SU-DHL-6 (cell line): ENCODE measurements around the gene IFT25.

Source experiments
- H2AFZ ChIP-seq: fragments of 200-600 bp; sonication (generic); 2 replicates; pipeline ENCODE4 v1.6.1; 2014; ENCODE audit warnings: low read depth, mild to moderate bottlenecking, moderate library complexity, mixed read lengths, antibody characterized with exemption, low read length; ENCODE audit not compliant: severe bottlenecking
- H3F3A ChIP-seq: fragments of 200-600 bp; shearing (Covaris generic); 2 replicates; pipeline ENCODE4 v1.6.0; 2016; ENCODE audit warnings: antibody characterized with exemption, mild to moderate bottlenecking; ENCODE audit not compliant: insufficient read depth
- H3K27ac ChIP-seq: fragments of 200-600 bp; sonication (generic); 2 replicates; pipeline ENCODE4 v1.5.1; 2016; ENCODE audit warnings: low read depth, mild to moderate bottlenecking, low read length, moderate library complexity, mixed read lengths
- H3K27me3 ChIP-seq: fragments of 200-600 bp; sonication (generic), shearing (Covaris generic); 2 replicates; pipeline ENCODE4 v1.6.0; 2014; ENCODE audit warnings: mild to moderate bottlenecking, low read length
- H3K36me3 ChIP-seq: fragments of 200-600 bp; sonication (generic); 2 replicates; pipeline ENCODE4 v1.6.1; 2014; ENCODE audit warnings: mild to moderate bottlenecking, low read length, mixed read lengths
- H3K4me2 ChIP-seq: fragments of 300-600, 200-600 bp; shearing (Covaris generic), sonication (generic); 2 replicates; pipeline ENCODE4 v1.6.0; 2014; ENCODE audit warnings: low read length, low read depth, mild to moderate bottlenecking; ENCODE audit not compliant: poor library complexity, severe bottlenecking
- H3K4me3 ChIP-seq: fragments of 200-600 bp; sonication (generic); 2 replicates; pipeline ENCODE4 v1.5.1; 2014; ENCODE audit warnings: antibody characterized with exemption, low read length, mild to moderate bottlenecking, mixed read lengths; ENCODE audit not compliant: insufficient read depth, poor library complexity, severe bottlenecking
- H3K79me2 ChIP-seq: fragments of 200-600 bp; sonication (generic); 2 replicates; pipeline ENCODE4 v1.6.1; 2014; ENCODE audit warnings: mild to moderate bottlenecking, low read length, moderate library complexity; ENCODE audit not compliant: insufficient read depth
- H3K9ac ChIP-seq: fragments of 200-600 bp; sonication (generic); 2 replicates; pipeline ENCODE4 v1.7.0; 2014; ENCODE audit warnings: mild to moderate bottlenecking, low read length
- H3K9me2 ChIP-seq: fragments of 200-600 bp; sonication (generic); replicated peaks from 2 replicates; pipeline ENCODE4 v1.6.1; 2014; ENCODE audit warnings: low read length; ENCODE audit not compliant: insufficient read depth
- H3K9me3 ChIP-seq: fragments of 200-600 bp; sonication (generic); 2 replicates; pipeline ENCODE4 v1.6.1; 2014; ENCODE audit warnings: low read length, mixed read lengths; ENCODE audit not compliant: insufficient read depth
- H4K20me1 ChIP-seq: fragments of 200-600 bp; sonication (generic); 2 replicates; pipeline ENCODE4 v1.6.1; 2014; ENCODE audit warnings: low read depth, mild to moderate bottlenecking, antibody characterized with exemption, low read length, moderate library complexity, mixed read lengths
- CTCF ChIP-seq: fragments of 200-600 bp; sonication (generic); IDR thresholded peaks from one replicate; pipeline ENCODE4 v1.5.1; 2017; ENCODE audit warnings: antibody characterized with exemption, mild to moderate bottlenecking, low read length, moderate library complexity; ENCODE audit not compliant: insufficient read depth, poor library complexity, severe bottlenecking
- EZH2phosphoT487 ChIP-seq: fragments of 200-600 bp; sonication (generic), shearing (Covaris generic); conservative IDR thresholded peaks from 2 replicates; pipeline ENCODE4 v1.6.1; 2018; ENCODE audit warnings: mild to moderate bottlenecking, antibody characterized with exemption, low read length, moderate library complexity, mixed read lengths

IFT25 gene

GRCh38 chr1:53982034-53982762, 36.7 kb upstream of the IFT25 start:
- Histone ChIP-seq H3K9me3 (no peaks in the 10 kb centered on the region), H4K20me1 (no peaks in the 10 kb centered on the region), H3K36me3 (no peaks in the 10 kb centered on the region), H2AFZ (no peak overlapping the region), H3K27me3 (no peaks in the 10 kb centered on the region), H3K79me2 (no peaks in the 10 kb centered on the region), H3K9me2 (no peaks in the 10 kb centered on the region), H3K27ac (no peak overlapping the region), H3F3A (no peaks in the 10 kb centered on the region), H3K4me2 (no peak overlapping the region), H3K4me3 (no peak overlapping the region), H3K9ac (no peak overlapping the region)
- TF ChIP-seq CTCF: no peak
- TF ChIP-seq EZH2phosphoT487: no peak

- Histone ChIP-seq H3K4me2 (no peak overlapping the region), H3K27me3 (no peaks in the 10 kb centered on the region), H3K79me2 (no peaks in the 10 kb centered on the region), H3K27ac (no peak overlapping the region), H4K20me1 (no peaks in the 10 kb centered on the region), H3K9me2 (no peaks in the 10 kb centered on the region), H3K4me3 (no peak overlapping the region), H3F3A (no peaks in the 10 kb centered on the region), H2AFZ (no peak overlapping the region), H3K36me3 (no peaks in the 10 kb centered on the region), H3K9me3 (no peaks in the 10 kb centered on the region), H3K9ac (no peak overlapping the region)
- TF ChIP-seq EZH2phosphoT487 (no peak), CTCF (no peak)
These were observed 35.7 kb upstream of the IFT25 start for GRCh38 chr1:53981220-53981619.

GRCh38 chr1:53979712-53980450, 34.4 kb upstream of the IFT25 start:
- H4K20me1 ChIP-seq: no peaks in the 10 kb centered on the region
- no peaks in the 10 kb centered on the region for H3K79me2 ChIP-seq
- no peak overlapping the region for H3K4me3 ChIP-seq
- H3K9me2 ChIP-seq: no peaks in the 10 kb centered on the region
- no peaks in the 10 kb centered on the region for H3K36me3 ChIP-seq
- no peak overlapping the region for H3K27ac ChIP-seq
- H2AFZ ChIP-seq: no peak overlapping the region
- H3F3A ChIP-seq: no peaks in the 10 kb centered on the region
- no peak overlapping the region for H3K4me2 ChIP-seq
- no peak overlapping the region for H3K9ac ChIP-seq
- no peak for TF ChIP-seq CTCF
- no peak for TF ChIP-seq EZH2phosphoT487
- H3K27me3 ChIP-seq: no peaks in the 10 kb centered on the region
- no peaks in the 10 kb centered on the region for H3K9me3 ChIP-seq
